Measurements from ENCODE around the gene CDC25A.

GRCh38 chr3:48156163-48156562 lies 32.1 kb downstream of the CDC25A start:
- TF ChIP-seq PATZ1 (CRISPR knock-in tag; IDR thresholded peaks at IDR 0.05; ENCODE audit: borderline replicate concordance) (no peak), CREB5 (CRISPR knock-in tag; IDR thresholded peaks at IDR 0.05; ENCODE audit: low read depth) (no peak)

All from SK-N-SH treated with all-trans-retinoic acid at 6 μM for 48 hours (cell line).